ENCODE data around the gene RNF13.
A peak's percentile ranks its signal among the peaks of the same experiment; 100 is the strongest.
"Not testable (repeated sequence)": the region's sequence is repeated elsewhere in the genome, so short reads cannot be mapped to it uniquely, and the experiment has no call there.

Gene RNF13

GRCh38 chr3:149812165-149812605, 830 bp upstream of the RNF13 start:
- DNase-seq: no peak
- TF ChIP-seq POLR2A (IDR thresholded peaks at IDR 0.05; ENCODE audit: low read length) (no peak), GATA1 (IDR thresholded peaks at IDR 0.05; ENCODE audit: low read depth, low read length) (no peak)

GRCh38 chr3:149813367-149814281, 609 bp downstream of the RNF13 start:
- peak; percentile 55 to 65 for DNase-seq
- TF ChIP-seq GATA1 (IDR thresholded peaks at IDR 0.05; ENCODE audit: low read depth, low read length) (no peak), POLR2A (IDR thresholded peaks at IDR 0.05; ENCODE audit: low read length) (no peak)

DNA sequence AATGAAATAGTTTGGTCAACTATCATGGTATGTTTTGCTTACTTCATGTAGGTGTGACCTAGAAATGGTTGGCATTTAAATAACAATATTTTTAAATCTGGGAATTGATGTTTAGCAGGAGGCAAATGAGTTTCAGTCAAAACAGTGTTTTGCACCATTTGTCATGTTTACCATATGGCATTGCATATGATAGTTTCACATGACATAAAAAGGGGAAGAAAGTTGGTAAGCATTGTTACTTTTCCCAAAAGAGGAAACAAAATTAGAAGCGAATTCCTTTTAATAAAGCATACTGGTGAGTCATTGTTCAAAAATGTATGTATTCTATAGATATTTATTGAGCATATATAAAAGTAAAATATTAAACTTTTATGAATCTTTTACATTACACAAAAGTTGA, 2.3 kb downstream of the RNF13 start:
- DNase-seq: no peak
- TF ChIP-seq GATA1 (IDR thresholded peaks at IDR 0.05; ENCODE audit: low read depth, low read length): no peak

- no peak for DNase-seq
- TF ChIP-seq GATA1 (IDR thresholded peaks at IDR 0.05; ENCODE audit: low read depth, low read length) (no peak), POLR2A (IDR thresholded peaks at IDR 0.05; ENCODE audit: low read length) (no peak)
Observed at GRCh38 chr3:149815728-149816127, 2.7 kb downstream of the RNF13 start.

DNA sequence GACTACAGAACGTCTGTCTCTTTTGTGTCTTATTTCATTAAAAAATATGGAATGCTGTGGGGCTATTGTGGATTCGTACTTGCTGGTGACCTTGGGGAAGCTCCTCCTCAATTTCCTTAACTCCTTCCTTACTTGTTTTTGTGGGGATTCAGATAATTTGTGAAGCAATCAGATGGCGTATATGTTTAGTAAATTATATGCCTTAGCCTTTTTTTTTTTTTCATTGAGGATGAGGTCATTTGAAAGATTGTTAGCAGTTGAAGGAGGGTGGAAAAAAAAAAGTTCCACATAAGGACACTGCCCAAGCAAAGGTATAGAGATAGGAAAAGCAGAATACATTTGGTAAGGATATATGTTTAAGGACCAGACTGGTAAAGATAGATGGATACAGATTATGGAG, 3.3 kb downstream of the RNF13 start:
- DNase-seq: no peak
- TF ChIP-seq GATA1 (IDR thresholded peaks at IDR 0.05; ENCODE audit: low read depth, low read length): no peak
- TF ChIP-seq POLR2A (IDR thresholded peaks at IDR 0.05; ENCODE audit: low read length): no peak

GRCh38 chr3:149816986-149817385, 4.0 kb downstream of the RNF13 start:
- no peak for TF ChIP-seq POLR2A (IDR thresholded peaks at IDR 0.05; ENCODE audit: low read length)
- no peak for TF ChIP-seq GATA1 (IDR thresholded peaks at IDR 0.05; ENCODE audit: low read depth, low read length)
- no peak for DNase-seq

DNA sequence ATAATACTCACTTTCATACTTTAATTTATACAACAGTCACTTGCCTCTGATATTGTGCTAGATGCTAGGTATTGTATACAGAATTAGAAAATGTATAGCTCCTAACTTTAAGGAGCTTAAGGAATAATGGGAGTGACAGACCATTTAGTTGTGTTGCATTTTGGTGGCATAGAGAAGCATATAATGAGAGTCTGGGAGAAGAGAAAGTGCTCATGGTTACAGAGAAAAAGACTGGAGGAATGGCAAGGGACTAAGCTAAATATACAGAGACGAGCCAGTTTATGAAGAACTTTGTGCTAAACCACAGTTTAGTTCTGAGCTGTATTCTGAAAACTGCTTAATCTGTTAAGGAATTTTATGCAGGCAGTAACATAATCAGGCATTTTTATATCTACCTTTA, 6.4 kb downstream of the RNF13 start:
- no peak for DNase-seq
- no peak for TF ChIP-seq GATA1 (IDR thresholded peaks at IDR 0.05; ENCODE audit: low read depth, low read length)
- no peak for TF ChIP-seq POLR2A (IDR thresholded peaks at IDR 0.05; ENCODE audit: low read length)

DNA sequence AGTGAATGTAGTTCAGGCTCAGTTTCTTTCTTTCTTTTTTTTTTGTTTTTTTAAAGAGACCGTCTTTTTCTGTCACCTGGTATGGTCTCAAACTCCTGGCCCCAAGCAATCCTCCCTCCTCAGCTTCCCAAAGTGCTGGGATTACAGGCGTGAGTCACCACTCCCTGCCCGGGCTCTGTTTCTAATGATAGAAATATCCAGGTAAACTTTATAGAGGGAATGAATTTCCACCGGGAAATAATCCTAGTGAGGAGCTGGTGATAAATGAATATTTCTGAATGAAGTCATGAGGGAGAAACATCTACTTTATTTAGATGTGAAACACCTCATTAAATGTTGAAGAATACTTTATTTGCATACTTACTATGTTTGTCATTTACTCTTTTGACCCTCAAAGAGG, 7.2 kb downstream of the RNF13 start:
- TF ChIP-seq POLR2A (IDR thresholded peaks at IDR 0.05; ENCODE audit: low read length) (no peak), GATA1 (IDR thresholded peaks at IDR 0.05; ENCODE audit: low read depth, low read length) (no peak)
- no peak for DNase-seq

- no peak for DNase-seq
- TF ChIP-seq GATA1 (IDR thresholded peaks at IDR 0.05; ENCODE audit: low read depth, low read length): no peak
- no peak for TF ChIP-seq POLR2A (IDR thresholded peaks at IDR 0.05; ENCODE audit: low read length)
Observed at GRCh38 chr3:149826636-149827035, 13.6 kb downstream of the RNF13 start.

DNA sequence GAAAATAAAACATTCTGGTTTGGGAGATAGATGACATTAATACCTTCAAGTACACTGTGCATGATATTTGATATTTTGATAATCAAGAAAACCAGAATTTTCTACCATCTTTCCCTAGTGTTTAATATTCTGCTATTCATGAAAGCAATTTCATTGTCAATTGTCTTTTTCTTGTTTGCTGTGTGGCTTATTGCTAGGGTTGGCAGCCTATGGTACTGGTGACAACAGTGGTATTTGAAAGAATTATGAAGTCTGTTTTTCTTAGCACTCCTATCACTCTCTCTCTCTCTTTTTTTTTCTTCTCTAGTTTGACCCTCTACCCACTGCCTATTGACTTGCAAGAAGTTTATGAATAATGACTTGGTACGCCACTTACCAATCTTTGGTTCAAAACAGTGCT, 15.4 kb downstream of the RNF13 start:
- DNase-seq: no peak
- TF ChIP-seq GATA1 (IDR thresholded peaks at IDR 0.05; ENCODE audit: low read depth, low read length) (no peak), POLR2A (IDR thresholded peaks at IDR 0.05; ENCODE audit: low read length) (no peak)

- DNase-seq: not testable (repeated sequence)
Observed at GRCh38 chr3:149829631-149830030, 16.6 kb downstream of the RNF13 start.

- no peak for TF ChIP-seq GATA1 (IDR thresholded peaks at IDR 0.05; ENCODE audit: low read depth, low read length)
- TF ChIP-seq POLR2A (IDR thresholded peaks at IDR 0.05; ENCODE audit: low read length): no peak
- DNase-seq: peak; percentile 5 to 11
Observed at GRCh38 chr3:149830902-149831301, 17.9 kb downstream of the RNF13 start.

DNA sequence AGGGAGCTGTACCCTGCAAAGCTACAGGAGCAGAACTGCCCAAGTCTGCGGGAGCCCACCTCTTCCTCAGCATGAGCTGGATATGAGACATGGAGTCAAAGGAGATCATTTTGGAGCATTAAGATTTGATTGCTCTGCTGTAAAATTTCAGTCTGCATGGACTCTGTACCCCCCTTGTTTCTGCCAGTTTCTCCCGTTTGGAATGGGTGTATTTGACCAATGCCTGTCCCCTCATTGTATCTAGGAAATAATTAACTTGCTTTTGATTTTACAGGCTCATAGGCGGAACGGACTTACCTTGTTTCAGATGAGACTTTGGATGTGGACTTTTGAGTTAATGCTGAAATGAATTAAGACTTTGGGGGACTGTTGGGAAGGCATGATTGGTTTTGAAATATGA, 18.3 kb downstream of the RNF13 start:
- no peak for TF ChIP-seq POLR2A (IDR thresholded peaks at IDR 0.05; ENCODE audit: low read length)
- no peak for TF ChIP-seq GATA1 (IDR thresholded peaks at IDR 0.05; ENCODE audit: low read depth, low read length)
- DNase-seq: no peak

DNA sequence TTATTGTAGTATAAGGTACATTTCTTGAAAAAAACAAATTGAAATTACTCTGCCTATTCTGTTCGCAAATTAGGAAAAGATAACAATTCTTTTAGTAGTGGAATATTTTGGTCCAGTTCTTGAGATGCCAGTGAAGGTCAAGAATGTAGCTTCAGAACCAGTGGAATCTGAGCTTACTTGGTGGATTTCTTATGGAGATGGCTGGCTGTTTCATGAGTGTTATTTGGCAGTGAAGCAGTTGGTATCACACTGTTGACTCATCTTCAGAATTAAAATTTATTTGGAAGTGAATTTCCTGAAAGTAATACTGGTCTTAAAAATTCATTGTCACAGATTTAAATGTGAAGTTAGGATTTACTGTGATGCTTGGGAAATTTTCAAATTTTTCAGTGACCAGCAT, 19.1 kb downstream of the RNF13 start:
- DNase-seq: no peak
- TF ChIP-seq GATA1 (IDR thresholded peaks at IDR 0.05; ENCODE audit: low read depth, low read length) (no peak), POLR2A (IDR thresholded peaks at IDR 0.05; ENCODE audit: low read length) (no peak)

DNA sequence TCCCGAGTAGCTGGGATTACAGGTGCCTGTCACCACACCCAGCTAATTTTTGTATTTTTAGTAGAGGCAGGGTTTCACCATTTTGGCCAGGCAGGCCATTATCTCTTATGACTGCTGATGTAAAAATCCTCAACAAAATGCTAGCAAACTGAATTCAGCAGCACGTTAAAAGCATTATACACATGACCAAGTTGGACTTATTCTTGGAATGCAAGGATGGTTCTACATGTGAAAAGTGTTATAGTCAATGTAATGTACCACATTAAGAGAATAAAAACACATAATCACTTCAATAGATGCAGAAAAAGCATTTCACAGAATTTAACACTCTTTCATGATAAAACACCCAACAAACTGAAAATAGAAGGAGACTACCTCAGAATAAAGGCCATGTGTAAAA, 20.2 kb downstream of the RNF13 start:
- DNase-seq: no peak
- TF ChIP-seq POLR2A (IDR thresholded peaks at IDR 0.05; ENCODE audit: low read length) (no peak), GATA1 (IDR thresholded peaks at IDR 0.05; ENCODE audit: low read depth, low read length) (no peak)

DNA sequence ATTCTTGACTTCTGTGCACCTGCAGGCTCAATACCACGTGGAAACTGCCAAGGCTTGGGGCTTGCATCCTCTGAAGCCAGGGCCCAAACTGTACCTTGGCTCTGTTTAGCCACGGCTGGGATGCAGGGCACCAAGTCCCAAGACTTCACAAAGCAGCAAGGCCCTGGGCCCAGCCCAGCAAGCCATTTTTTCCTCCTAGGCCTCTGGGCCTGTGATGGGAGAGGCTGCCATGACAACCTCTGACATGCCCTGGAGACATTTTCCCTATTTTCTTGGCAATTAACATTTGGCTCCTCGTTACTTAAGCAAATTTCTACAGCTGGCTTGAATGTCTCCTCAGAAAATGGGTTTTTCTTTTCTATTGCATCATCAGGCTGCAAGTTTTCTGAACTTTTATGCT, 25.5 kb downstream of the RNF13 start:
- DNase-seq: not testable (repeated sequence)

GRCh38 chr3:149839469-149839868, 26.5 kb downstream of the RNF13 start:
- not testable (repeated sequence) for DNase-seq
